ENCODE measurements around the gene ASTN2. TPM values are rescaled to one million over a fixed set of nuclear protein-coding genes. Genes with fewer than 3 reads are reported as not detected.

The ASTN2 gene
- total RNA-seq, 6 experiments from 2014 or later: 0.91 to 3.1 (median 2.5) TPM

DNA sequence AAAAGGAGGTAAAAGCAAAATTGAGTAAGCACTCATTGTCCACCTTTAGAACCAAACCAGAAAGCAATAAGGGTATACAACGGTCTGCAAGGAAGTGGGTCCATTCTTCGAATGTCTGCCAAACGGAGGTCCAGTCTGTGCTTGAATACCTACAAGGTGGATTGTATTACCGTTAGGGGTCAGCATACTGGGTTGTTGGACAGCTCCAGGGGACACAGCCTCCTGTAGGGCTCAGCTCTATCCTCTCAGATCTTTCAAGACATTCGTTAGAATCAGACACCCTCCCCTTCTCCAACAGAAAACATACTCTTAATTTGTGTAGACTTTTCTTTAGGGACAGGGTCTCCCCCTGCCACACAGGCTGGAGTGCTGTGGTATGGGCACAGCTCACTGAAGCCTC is 5.5 kb downstream of the ASTN2 start:
- intact Hi-C loops (cut with DNase I): no loop called here
- ATAC-seq (no peak), DNase-seq (no peak)
- Histone ChIP-seq H3K4me1 (peaks cover 0 to 5% (median 0%) of the 10 kb centered on the region in 4 donors), H3K27me3 (peaks cover 0 to 19% of the 10 kb centered on the region in 2 donors), H3K4me3 (no peak overlapping the region), H3K9me3 (no peaks in the 10 kb centered on the region), H3K36me3 (no peaks in the 10 kb centered on the region), H3K27ac (no peak overlapping the region)
- 38% methylated on average over 5 of the region's 5 CpGs for WGBS (ENCODE audit: insufficient coverage, low coverage, low lambda C conversion rate, missing lambda C conversion rate)
- TF ChIP-seq, protein P1, sequence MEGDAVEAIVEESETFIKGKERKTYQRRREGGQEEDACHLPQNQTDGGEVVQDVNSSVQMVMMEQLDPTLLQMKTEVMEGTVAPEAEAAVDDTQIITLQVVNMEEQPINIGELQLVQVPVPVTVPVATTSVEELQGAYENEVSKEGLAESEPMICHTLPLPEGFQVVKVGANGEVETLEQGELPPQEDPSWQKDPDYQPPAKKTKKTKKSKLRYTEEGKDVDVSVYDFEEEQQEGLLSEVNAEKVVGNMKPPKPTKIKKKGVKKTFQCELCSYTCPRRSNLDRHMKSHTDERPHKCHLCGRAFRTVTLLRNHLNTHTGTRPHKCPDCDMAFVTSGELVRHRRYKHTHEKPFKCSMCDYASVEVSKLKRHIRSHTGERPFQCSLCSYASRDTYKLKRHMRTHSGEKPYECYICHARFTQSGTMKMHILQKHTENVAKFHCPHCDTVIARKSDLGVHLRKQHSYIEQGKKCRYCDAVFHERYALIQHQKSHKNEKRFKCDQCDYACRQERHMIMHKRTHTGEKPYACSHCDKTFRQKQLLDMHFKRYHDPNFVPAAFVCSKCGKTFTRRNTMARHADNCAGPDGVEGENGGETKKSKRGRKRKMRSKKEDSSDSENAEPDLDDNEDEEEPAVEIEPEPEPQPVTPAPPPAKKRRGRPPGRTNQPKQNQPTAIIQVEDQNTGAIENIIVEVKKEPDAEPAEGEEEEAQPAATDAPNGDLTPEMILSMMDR (IDR thresholded peaks at IDR 0.05): no peak
- no peak for TF ChIP-seq POLR2A (IDR thresholded peaks at IDR 0.05)

DNA sequence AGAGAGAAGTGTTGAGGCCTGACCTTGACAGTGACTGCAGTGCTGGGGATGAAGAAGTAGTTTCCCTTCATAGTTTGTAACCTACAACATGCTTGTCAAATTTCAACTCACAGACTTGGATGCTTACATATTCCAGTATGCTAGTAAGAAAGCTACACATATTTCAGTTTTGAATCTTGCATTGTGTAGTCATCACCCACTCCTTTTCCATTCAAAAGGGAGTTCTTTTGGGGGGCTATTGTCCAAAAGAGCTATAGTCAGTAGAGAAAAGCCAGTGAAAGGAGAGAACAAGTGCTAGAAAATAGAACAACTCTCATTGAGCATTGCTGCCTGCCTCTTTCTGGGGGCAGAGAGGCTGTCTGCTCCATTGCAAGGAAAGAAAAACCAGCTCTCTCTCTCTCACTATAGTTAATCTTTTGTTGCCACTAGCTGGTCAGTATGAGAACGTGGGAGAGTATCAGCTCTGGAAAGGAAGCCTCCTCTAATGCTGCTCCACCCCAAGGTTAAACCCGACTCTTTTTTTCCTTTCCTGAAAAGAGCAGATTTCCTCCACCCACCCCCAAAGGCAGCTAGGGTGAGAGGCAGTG is 7.3 kb downstream of the ASTN2 start:
- no peaks in the 10 kb centered on the region for H3K36me3 ChIP-seq
- DNase-seq: no peak
- 17% methylated on average over 2 of the region's 2 CpGs for WGBS (ENCODE audit: insufficient coverage, low coverage, low lambda C conversion rate, missing lambda C conversion rate)

DNA sequence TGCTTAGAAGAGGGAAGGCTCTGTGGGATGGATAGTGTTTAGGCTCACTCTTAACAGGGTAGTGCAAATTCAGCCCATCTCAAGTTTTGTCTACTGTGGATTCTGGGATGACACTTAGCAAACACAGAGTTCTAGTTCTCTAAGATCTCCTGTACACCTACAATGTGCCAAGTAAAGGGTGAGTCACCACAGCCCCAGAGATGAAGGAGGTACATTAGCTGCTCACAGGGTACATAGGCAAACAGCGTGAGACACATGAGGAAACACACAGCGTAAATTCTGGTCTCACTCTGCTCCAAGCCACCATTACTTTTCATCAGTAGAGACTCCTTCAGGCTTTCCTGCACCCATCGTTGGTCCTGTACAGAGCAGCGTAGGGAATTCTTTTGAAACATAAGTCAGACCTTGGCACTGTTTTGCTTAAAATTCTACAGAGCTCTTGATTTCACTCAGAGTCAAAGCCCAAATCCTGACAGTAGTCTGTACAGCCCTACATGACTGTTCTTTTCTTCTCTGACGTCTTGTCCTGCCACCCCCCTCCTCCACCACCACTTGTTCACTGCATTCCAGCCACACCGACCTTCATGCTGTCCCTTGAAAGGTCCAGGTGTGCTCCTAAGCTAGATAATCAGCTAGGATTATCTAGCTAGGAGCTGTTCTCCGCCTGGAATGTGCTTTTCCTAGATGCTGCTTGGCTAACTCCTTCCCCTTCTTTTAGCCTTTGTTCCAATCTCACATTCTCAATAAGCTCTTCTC is 8.7 kb downstream of the ASTN2 start:
- Histone ChIP-seq H3K27ac (no peak overlapping the region), H3K4me1 (no peaks in the 10 kb centered on the region), H3K27me3 (no peaks in the 10 kb centered on the region), H3K9me3 (no peaks in the 10 kb centered on the region), H3K36me3 (no peaks in the 10 kb centered on the region), H3K4me3 (no peak overlapping the region)
- TF ChIP-seq POLR2A (IDR thresholded peaks at IDR 0.05): no peak
- TF ChIP-seq, protein P1 (IDR thresholded peaks at IDR 0.05): no peak
- DNase-seq (no peak), ATAC-seq (no peak)
- WGBS (ENCODE audit: insufficient coverage, low coverage, low lambda C conversion rate, missing lambda C conversion rate): 52% methylated on average over 5 of the region's 7 CpGs
- intact Hi-C loops (cut with DNase I): no loop called here

More for the DNA sequence above, 7.3 kb downstream of the ASTN2 start:
- peaks cover 0 to 6% of the 10 kb centered on the region in 2 donors for H3K27me3 ChIP-seq
- no peaks in the 10 kb centered on the region for H3K9me3 ChIP-seq
- TF ChIP-seq POLR2A (IDR thresholded peaks at IDR 0.05): no peak
- TF ChIP-seq, protein P1 (IDR thresholded peaks at IDR 0.05): no peak
- H3K4me3 ChIP-seq: no peak overlapping the region
- H3K4me1 ChIP-seq: no peaks in the 10 kb centered on the region
- no peak overlapping the region for H3K27ac ChIP-seq
- intact Hi-C loops (cut with DNase I): no loop called here
- no peak for ATAC-seq

DNA sequence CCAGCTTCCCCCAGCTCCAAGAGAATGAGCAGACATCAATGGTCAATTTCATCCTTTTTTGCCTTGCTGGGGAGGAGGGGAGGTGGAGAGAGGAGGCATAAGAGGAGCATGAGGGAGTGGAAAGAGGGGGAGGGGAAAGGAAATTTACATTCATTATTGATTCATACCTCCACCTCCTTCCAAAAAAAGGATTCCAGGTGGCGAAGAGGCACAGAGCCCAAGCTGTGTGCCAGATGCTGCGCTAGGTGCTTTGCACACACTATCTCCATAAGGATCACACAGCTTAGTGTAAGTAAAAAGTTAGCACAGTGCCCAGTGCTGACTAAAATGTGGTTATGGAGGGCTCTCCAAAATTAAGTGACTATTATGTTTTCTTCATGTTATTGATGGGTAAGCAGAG is 11.0 kb downstream of the ASTN2 start:
- no peak overlapping the region for H3K27ac ChIP-seq
- no peak overlapping the region for H3K4me3 ChIP-seq
- H3K27me3 ChIP-seq: no peaks in the 10 kb centered on the region
- WGBS (ENCODE audit: insufficient coverage, low coverage, low lambda C conversion rate, missing lambda C conversion rate): 68% methylated on average over 2 of the region's 2 CpGs
- ATAC-seq (no peak), DNase-seq (no peak)
- no peaks in the 10 kb centered on the region for H3K4me1 ChIP-seq
- no peaks in the 10 kb centered on the region for H3K36me3 ChIP-seq
- no peaks in the 10 kb centered on the region for H3K9me3 ChIP-seq
- intact Hi-C loops (cut with DNase I): no loop called here
- no peak for TF ChIP-seq POLR2A (IDR thresholded peaks at IDR 0.05)
- TF ChIP-seq, protein P1 (IDR thresholded peaks at IDR 0.05): no peak

Data from right lobe of liver (tissue), 6 donors.